ENCODE measurements around the gene RAVER2. TPM values are rescaled to one million over a fixed set of nuclear protein-coding genes. Genes with fewer than 3 reads are reported as not detected.

Gene RAVER2
- total RNA-seq, 1 experiment from 2014 or later = 15.1 TPM

DNA sequence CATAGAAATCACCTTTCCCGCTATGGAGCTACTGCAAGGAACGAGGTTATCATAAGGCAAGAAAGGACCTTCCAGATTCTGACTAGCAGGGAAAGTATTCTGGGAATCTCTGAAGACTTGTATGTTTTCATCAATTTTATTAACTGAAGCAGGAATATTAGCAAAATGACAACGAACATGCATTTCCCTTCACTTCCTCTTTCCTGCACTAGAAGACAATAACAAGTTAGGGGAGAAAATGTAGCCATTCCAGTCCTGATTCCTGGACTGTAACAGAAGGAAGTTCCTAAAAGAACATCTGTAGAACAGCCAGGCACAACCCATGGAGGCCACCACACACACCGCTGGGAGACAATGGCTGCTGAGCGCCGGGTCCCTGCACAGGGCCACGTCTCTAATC lies 106.8 kb downstream of the RAVER2 start:
- Histone ChIP-seq H3K9me3 (ENCODE audit: control insufficient read depth, insufficient read depth, low read depth, low read length) (no peaks in the 10 kb centered on the region), H3K4me3 (ENCODE audit: low read depth in 2 of 2, low read length in 2 of 2) (no peak overlapping the region), H3K4me1 (ENCODE audit: control insufficient read depth, insufficient read depth, low read length) (no peaks in the 10 kb centered on the region), H3K27me3 (ENCODE audit: control insufficient read depth, insufficient read depth, low read length) (no peaks in the 10 kb centered on the region), H3K36me3 (ENCODE audit: control insufficient read depth, insufficient read depth, low read length) (no peaks in the 10 kb centered on the region; the same call in 1 of the 2 replicates), H3K27ac (ENCODE audit: low read length) (no peak overlapping the region)
- ATAC-seq = no peak
- intact Hi-C loops (cut with micrococcal nuclease; ENCODE audit: unreplicated experiment) (no loop called here), in situ Hi-C loops (cut with HindIII; ENCODE audit: low pct_unique_long_range_greater_than_20kb, low sequenced_read_pairs) (no loop called here)
- no peak for TF ChIP-seq TCF7L2 (IDR thresholded peaks at IDR 0.05; ENCODE audit: low read depth, low read length)
- no peak for TF ChIP-seq POLR2AphosphoS5 (IDR thresholded peaks at IDR 0.05; ENCODE audit: low read depth, low read length)
- TF ChIP-seq, protein P1, sequence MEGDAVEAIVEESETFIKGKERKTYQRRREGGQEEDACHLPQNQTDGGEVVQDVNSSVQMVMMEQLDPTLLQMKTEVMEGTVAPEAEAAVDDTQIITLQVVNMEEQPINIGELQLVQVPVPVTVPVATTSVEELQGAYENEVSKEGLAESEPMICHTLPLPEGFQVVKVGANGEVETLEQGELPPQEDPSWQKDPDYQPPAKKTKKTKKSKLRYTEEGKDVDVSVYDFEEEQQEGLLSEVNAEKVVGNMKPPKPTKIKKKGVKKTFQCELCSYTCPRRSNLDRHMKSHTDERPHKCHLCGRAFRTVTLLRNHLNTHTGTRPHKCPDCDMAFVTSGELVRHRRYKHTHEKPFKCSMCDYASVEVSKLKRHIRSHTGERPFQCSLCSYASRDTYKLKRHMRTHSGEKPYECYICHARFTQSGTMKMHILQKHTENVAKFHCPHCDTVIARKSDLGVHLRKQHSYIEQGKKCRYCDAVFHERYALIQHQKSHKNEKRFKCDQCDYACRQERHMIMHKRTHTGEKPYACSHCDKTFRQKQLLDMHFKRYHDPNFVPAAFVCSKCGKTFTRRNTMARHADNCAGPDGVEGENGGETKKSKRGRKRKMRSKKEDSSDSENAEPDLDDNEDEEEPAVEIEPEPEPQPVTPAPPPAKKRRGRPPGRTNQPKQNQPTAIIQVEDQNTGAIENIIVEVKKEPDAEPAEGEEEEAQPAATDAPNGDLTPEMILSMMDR (IDR thresholded peaks at IDR 0.05) = no peak
- TF ChIP-seq REST (IDR thresholded peaks at IDR 0.05; ENCODE audit: insufficient read depth in 1 of 2, low read depth in 2 of 2, low read length in 1 of 2) = no peak
- TF ChIP-seq SIN3A (IDR thresholded peaks at IDR 0.05; ENCODE audit: borderline replicate concordance, insufficient read depth, low read depth, low read length) = no peak
- POLR2A ChIA-PET = no interaction called here
- CTCF ChIA-PET = no interaction called here
- no peak for DNase-seq (ENCODE audit: low read depth, low spot score)
- BruUV-seq (replicated peaks) = no TSS peak

DNA sequence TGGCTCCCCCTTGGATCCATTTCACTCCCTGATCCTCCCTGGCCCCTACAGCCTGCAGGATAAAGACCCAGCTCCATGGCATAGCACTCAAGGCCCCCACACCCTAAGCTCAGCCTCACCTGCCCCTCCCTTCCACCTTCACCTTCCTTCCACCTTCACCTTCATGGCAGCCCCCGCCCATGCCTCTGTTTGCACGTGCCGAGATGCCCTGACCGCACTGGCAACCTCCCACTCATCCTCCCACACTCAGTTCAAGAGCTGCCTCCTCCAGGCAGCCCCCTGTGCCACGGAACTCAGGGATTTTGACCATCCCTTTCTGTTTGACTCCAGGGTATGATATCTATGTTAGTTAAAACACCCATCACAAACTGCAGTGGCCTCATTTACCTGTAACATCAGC lies 109.8 kb downstream of the RAVER2 start:
- H3K36me3 ChIP-seq (ENCODE audit: control insufficient read depth, insufficient read depth, low read length) = peaks cover 3% of the 10 kb centered on the region; the same call in 1 of the 2 replicates
- no peaks in the 10 kb centered on the region for H3K27me3 ChIP-seq (ENCODE audit: control insufficient read depth, insufficient read depth, low read length)
- H3K4me1 ChIP-seq (ENCODE audit: control insufficient read depth, insufficient read depth, low read length) = no peaks in the 10 kb centered on the region
- in situ Hi-C loops (cut with HindIII; ENCODE audit: low pct_unique_long_range_greater_than_20kb, low sequenced_read_pairs) = no loop called here
- POLR2A ChIA-PET = interaction anchor here (0.6 kb wide), 1 partner anchor 22 kb away, joined by 3 read pairs; no protein-coding TSS in a partner anchor
- no TSS peak for BruUV-seq (replicated peaks)
- intact Hi-C loops (cut with micrococcal nuclease; ENCODE audit: unreplicated experiment) = no loop called here
- DNase-seq (ENCODE audit: low read depth, low spot score) (no peak), ATAC-seq (no peak)
- CTCF ChIA-PET = no interaction called here
- H3K9me3 ChIP-seq (ENCODE audit: control insufficient read depth, insufficient read depth, low read depth, low read length) = no peaks in the 10 kb centered on the region
- TF ChIP-seq TCF7L2 (IDR thresholded peaks at IDR 0.05; ENCODE audit: low read depth, low read length) (no peak), POLR2AphosphoS5 (IDR thresholded peaks at IDR 0.05; ENCODE audit: low read depth, low read length) (no peak), SIN3A (IDR thresholded peaks at IDR 0.05; ENCODE audit: borderline replicate concordance, insufficient read depth, low read depth, low read length) (no peak), REST (IDR thresholded peaks at IDR 0.05; ENCODE audit: insufficient read depth in 1 of 2, low read depth in 2 of 2, low read length in 1 of 2) (no peak)
- TF ChIP-seq, protein P1 (IDR thresholded peaks at IDR 0.05) = no peak
- no peak overlapping the region for H3K27ac ChIP-seq (ENCODE audit: low read length)
- H3K4me3 ChIP-seq (ENCODE audit: low read depth in 2 of 2, low read length in 2 of 2) = no peak overlapping the region
